Glutamatergic neuron (in vitro differentiated cells): ENCODE data around the gene FARP1. TPM values are rescaled to one million over a fixed set of nuclear protein-coding genes. Genes with fewer than 3 reads are reported as not detected.

Source experiments
- DNase-seq: peaks from one replicate; pipeline ENCODE4 v3.0.0; 2022
- H3K27ac Mint-ChIP-seq: one replicate; pipeline ENCODE4 v1.8.0; 2020; ENCODE audit warnings: mild to moderate bottlenecking, mixed read lengths, inconsistent platforms; ENCODE audit not compliant: unreplicated experiment
- H3K27me3 Mint-ChIP-seq: one replicate; pipeline ENCODE4 v1.8.0; 2020; ENCODE audit warnings: mild to moderate bottlenecking, moderate library complexity, mixed read lengths, inconsistent platforms; ENCODE audit not compliant: unreplicated experiment
- H3K36me3 Mint-ChIP-seq: one replicate; pipeline ENCODE4 v1.8.0; 2020; ENCODE audit warnings: mild to moderate bottlenecking, mixed read lengths, inconsistent platforms; ENCODE audit not compliant: unreplicated experiment
- H3K4me1 Mint-ChIP-seq: one replicate; pipeline ENCODE4 v1.8.0; 2020; ENCODE audit warnings: mild to moderate bottlenecking, low read depth, mixed read lengths, inconsistent platforms; ENCODE audit not compliant: unreplicated experiment
- H3K4me3 Mint-ChIP-seq: one replicate; pipeline ENCODE4 v1.8.0; 2020; ENCODE audit warnings: mild to moderate bottlenecking, mixed read lengths, inconsistent platforms; ENCODE audit not compliant: unreplicated experiment
- H3K9me3 Mint-ChIP-seq: one replicate; pipeline ENCODE4 v1.8.0; 2020; ENCODE audit warnings: mild to moderate bottlenecking, moderate library complexity, mixed read lengths, inconsistent platforms; ENCODE audit not compliant: unreplicated experiment
- CTCF ChIP-seq: fragments of 200-600 bp; sonication (generic); IDR thresholded peaks from one replicate; pipeline ENCODE4 v1.5.0; 2021; ENCODE audit not compliant: partially characterized antibody, unreplicated experiment
- total RNA-seq: library from RNA; stranded (reverse); fragmentation: NEBNext Ultra II Directional; extraction: Animal tissue kit (Norgen Biotek cat#: 25700); gene quantifications from one replicate; pipeline ENCODE4 v1.2.1, GENCODE V29; 2021; ENCODE audit not compliant: unreplicated experiment

Gene FARP1
- total RNA-seq, 1 donor from 2014 or later: 233 TPM

- no peak for DNase-seq
- H3K27me3 Mint-ChIP-seq: peaks cover 11% of the 10 kb centered on the region
- H3K9me3 Mint-ChIP-seq: peaks cover 15% of the 10 kb centered on the region
- peaks cover 44% of the 10 kb centered on the region for H3K4me1 Mint-ChIP-seq
- H3K4me3 Mint-ChIP-seq: no peak overlapping the region
- TF ChIP-seq CTCF: no peak
- peak overlapping the region; percentile 36 for H3K27ac Mint-ChIP-seq
- no peaks in the 10 kb centered on the region for H3K36me3 Mint-ChIP-seq
These were observed 324.5 kb downstream of the FARP1 start for GRCh38 chr13:98467263-98467985.

GRCh38 chr13:98468361-98468760 lies 325.5 kb downstream of the FARP1 start:
- Mint-ChIP-seq H3K27ac (no peak overlapping the region), H3K4me3 (no peak overlapping the region), H3K4me1 (peaks cover 34% of the 10 kb centered on the region), H3K36me3 (peaks cover 5% of the 10 kb centered on the region), H3K27me3 (peaks cover 5% of the 10 kb centered on the region), H3K9me3 (peaks cover 11% of the 10 kb centered on the region)
- no peak for TF ChIP-seq CTCF
- no peak for DNase-seq

GRCh38 chr13:98468929-98469328 lies 326.0 kb downstream of the FARP1 start:
- Mint-ChIP-seq H3K9me3 (peaks cover 8% of the 10 kb centered on the region), H3K27me3 (peaks cover 5% of the 10 kb centered on the region), H3K4me1 (peaks cover 35% of the 10 kb centered on the region), H3K36me3 (peaks cover 5% of the 10 kb centered on the region), H3K4me3 (no peak overlapping the region), H3K27ac (no peak overlapping the region)
- DNase-seq: no peak
- no peak for TF ChIP-seq CTCF

- peaks cover 11% of the 10 kb centered on the region for H3K9me3 Mint-ChIP-seq
- peaks cover 3% of the 10 kb centered on the region for H3K27me3 Mint-ChIP-seq
- peaks cover 5% of the 10 kb centered on the region for H3K36me3 Mint-ChIP-seq
These were observed 328.0 kb downstream of the FARP1 start for GRCh38 chr13:98470920-98471319.

More at GRCh38 chr13:98470920-98471319, 328.0 kb downstream of the FARP1 start:
- TF ChIP-seq CTCF: no peak
- DNase-seq: no peak
- Mint-ChIP-seq H3K4me1 (peaks cover 28% of the 10 kb centered on the region), H3K4me3 (no peak overlapping the region), H3K27ac (no peak overlapping the region)
